Measurements from ENCODE around the gene ABCC6. TPM values are rescaled to one million over a fixed set of nuclear protein-coding genes. Genes with fewer than 3 reads are reported as not detected.

ABCC6 gene
- total and polyA plus RNA-seq, 2 of the 13 experiments (the other 11 are each of a cell fraction or from before 2014, with no cell fraction given): 82.4 to 105 TPM

GRCh38 chr16:16150117-16150877 lies 73.0 kb downstream of the ABCC6 start (continued):
- TF ChIP-seq MNT (IDR thresholded peaks at IDR 0.05) (no peak), NBN (conservative IDR thresholded peaks at IDR 0.05) (no peak), ZNF629 (CRISPR knock-in tag; conservative IDR thresholded peaks at IDR 0.05) (no peak), ZNF383 (CRISPR knock-in tag; IDR thresholded peaks at IDR 0.05; ENCODE audit: borderline replicate concordance) (no peak), ZBTB2 (CRISPR knock-in tag; IDR thresholded peaks at IDR 0.05; ENCODE audit: low read depth) (no peak), MAX (IDR thresholded peaks at IDR 0.05) (peak; percentile 18; the same call in 1 of the 2 replicates), PPARG (CRISPR knock-in tag; conservative IDR thresholded peaks at IDR 0.05) (no peak), POGK (CRISPR knock-in tag; conservative IDR thresholded peaks at IDR 0.05) (no peak), ZMYM2 (CRISPR knock-in tag; IDR thresholded peaks at IDR 0.05) (peak; percentile 73; the same call in 1 of the 2 replicates), ZBTB43 (CRISPR knock-in tag; conservative IDR thresholded peaks at IDR 0.05) (no peak), CREB3 (CRISPR knock-in tag; IDR thresholded peaks at IDR 0.05) (no peak), ZFX (CRISPR knock-in tag; IDR thresholded peaks at IDR 0.05; ENCODE audit: low read depth) (0 out of 2 replicates have a peak, but pooled peaks have one; percentile 67), MLLT10 (CRISPR knock-in tag; IDR thresholded peaks at IDR 0.05) (no peak), YEATS2 (CRISPR knock-in tag; IDR thresholded peaks at IDR 0.05; ENCODE audit: borderline replicate concordance) (no peak), ZNF20 (CRISPR knock-in tag; IDR thresholded peaks at IDR 0.05) (no peak), EED (CRISPR knock-in tag; IDR thresholded peaks at IDR 0.05) (peak; percentile 92), RFX5 (IDR thresholded peaks at IDR 0.05; ENCODE audit: low read depth, low read length) (no peak), NR2F6 (IDR thresholded peaks at IDR 0.05) (no peak), NR2F6 (CRISPR knock-in tag; IDR thresholded peaks at IDR 0.05) (no peak), ZNF574 (CRISPR knock-in tag; IDR thresholded peaks at IDR 0.05) (no peak)

Data from HepG2 (cell line).